Stimulated activated CD8-positive, alpha-beta memory T cell treated with anti-CD3 and anti-CD28 coated beads, Interleukin-12 subunit alpha, Interleukin-12 subunit beta, amount 100 ng/mL, for 4 hours (primary cell): ENCODE results near the gene GALNTL6.
"Not testable (repeated sequence)": the region's sequence is repeated elsewhere in the genome, so short reads cannot be mapped to it uniquely, and the experiment has no call there.

Experiments used
- DNase-seq: peaks from one replicate; pipeline ENCODE4 v3.0.0-alpha.2; 2020; ENCODE audit warnings: low read depth

The GALNTL6 gene

GRCh38 chr4:172393220-172393619, 580.0 kb downstream of the GALNTL6 start:
- DNase-seq = no peak

- no peak for DNase-seq
These were observed 591.5 kb downstream of the GALNTL6 start for GRCh38 chr4:172404676-172405075.

GRCh38 chr4:172410363-172410762, 597.2 kb downstream of the GALNTL6 start:
- DNase-seq = no peak

GRCh38 chr4:172411149-172411548, 597.9 kb downstream of the GALNTL6 start:
- no peak for DNase-seq

GRCh38 chr4:172412851-172413580, 599.8 kb downstream of the GALNTL6 start:
- DNase-seq = no peak

GRCh38 chr4:172428979-172429378, 615.8 kb downstream of the GALNTL6 start:
- not testable (repeated sequence) for DNase-seq

GRCh38 chr4:172480471-172480870, 667.3 kb downstream of the GALNTL6 start:
- DNase-seq = no peak

- no peak for DNase-seq
These were observed 668.8 kb downstream of the GALNTL6 start for GRCh38 chr4:172481802-172482508.

GRCh38 chr4:172485007-172485406, 671.8 kb downstream of the GALNTL6 start:
- DNase-seq = no peak

GRCh38 chr4:172486531-172486930, 673.3 kb downstream of the GALNTL6 start:
- DNase-seq = no peak

- DNase-seq = no peak
These were observed 676.7 kb downstream of the GALNTL6 start for GRCh38 chr4:172489861-172490260.

- DNase-seq = no peak
These were observed 682.6 kb downstream of the GALNTL6 start for GRCh38 chr4:172495769-172496168.

- DNase-seq = no peak
These were observed 684.1 kb downstream of the GALNTL6 start for GRCh38 chr4:172497321-172497720.

GRCh38 chr4:172514011-172514410, 700.8 kb downstream of the GALNTL6 start:
- no peak for DNase-seq

- no peak for DNase-seq
These were observed 701.6 kb downstream of the GALNTL6 start for GRCh38 chr4:172514801-172515200.

GRCh38 chr4:172515266-172515879, 702.2 kb downstream of the GALNTL6 start:
- DNase-seq = no peak

GRCh38 chr4:172517391-172517790, 704.2 kb downstream of the GALNTL6 start:
- DNase-seq = no peak

- DNase-seq = no peak
These were observed 708.0 kb downstream of the GALNTL6 start for GRCh38 chr4:172521248-172521647.

- no peak for DNase-seq
These were observed 708.5 kb downstream of the GALNTL6 start for GRCh38 chr4:172521680-172522079.

- no peak for DNase-seq
These were observed 730.0 kb downstream of the GALNTL6 start for GRCh38 chr4:172543249-172543648.

- DNase-seq = no peak
These were observed 733.6 kb downstream of the GALNTL6 start for GRCh38 chr4:172546782-172547181.

- no peak for DNase-seq
These were observed 734.5 kb downstream of the GALNTL6 start for GRCh38 chr4:172547724-172548123.

GRCh38 chr4:172553216-172553615, 740.0 kb downstream of the GALNTL6 start:
- DNase-seq = no peak
